Stomach smooth muscle (tissue), 2 donors: ENCODE measurements around the gene HLA-DRB1.
"Not testable (repeated sequence)": the region's sequence is repeated elsewhere in the genome, so short reads cannot be mapped to it uniquely, and the experiment has no call there.

ENCODE experiments used
- H3K27ac ChIP-seq: one replicate; pipeline ENCODE4 v1.7.0; 2013; ENCODE audit warnings: mild to moderate bottlenecking, low read length, inconsistent platforms
- H3K27me3 ChIP-seq, 2 donors: one replicate each; pipeline ENCODE4 v1.7.0; 2013; ENCODE audit warnings: low read length in 2 of 2; ENCODE audit not compliant: insufficient read depth in 2 of 2, control insufficient read depth in 1 of 2
- H3K36me3 ChIP-seq, 2 donors: one replicate each; pipeline ENCODE4 v1.7.0; 2013; ENCODE audit warnings: low read length in 2 of 2; ENCODE audit not compliant: control insufficient read depth in 2 of 2, insufficient read depth in 2 of 2
- H3K4me1 ChIP-seq: one replicate; pipeline ENCODE4 v1.7.0; 2013; ENCODE audit warnings: low read length; ENCODE audit not compliant: control insufficient read depth, insufficient read depth
- H3K4me3 ChIP-seq, 2 donors: one replicate each; pipeline ENCODE4 v1.7.0; 2013; ENCODE audit warnings: low read length in 2 of 2
- H3K9ac ChIP-seq, 2 donors: one replicate each; pipeline ENCODE4 v1.7.0; 2013; ENCODE audit warnings: low read length in 2 of 2, mild to moderate bottlenecking in 1 of 2
- H3K9me3 ChIP-seq, 2 donors: one replicate each; pipeline ENCODE4 v1.7.0; 2013; ENCODE audit warnings: low read length in 2 of 2; ENCODE audit not compliant: control insufficient read depth in 2 of 2
- donor health status: healthy.
- donor health status: Pancreatic carcinoma.

The HLA-DRB1 gene

DNA sequence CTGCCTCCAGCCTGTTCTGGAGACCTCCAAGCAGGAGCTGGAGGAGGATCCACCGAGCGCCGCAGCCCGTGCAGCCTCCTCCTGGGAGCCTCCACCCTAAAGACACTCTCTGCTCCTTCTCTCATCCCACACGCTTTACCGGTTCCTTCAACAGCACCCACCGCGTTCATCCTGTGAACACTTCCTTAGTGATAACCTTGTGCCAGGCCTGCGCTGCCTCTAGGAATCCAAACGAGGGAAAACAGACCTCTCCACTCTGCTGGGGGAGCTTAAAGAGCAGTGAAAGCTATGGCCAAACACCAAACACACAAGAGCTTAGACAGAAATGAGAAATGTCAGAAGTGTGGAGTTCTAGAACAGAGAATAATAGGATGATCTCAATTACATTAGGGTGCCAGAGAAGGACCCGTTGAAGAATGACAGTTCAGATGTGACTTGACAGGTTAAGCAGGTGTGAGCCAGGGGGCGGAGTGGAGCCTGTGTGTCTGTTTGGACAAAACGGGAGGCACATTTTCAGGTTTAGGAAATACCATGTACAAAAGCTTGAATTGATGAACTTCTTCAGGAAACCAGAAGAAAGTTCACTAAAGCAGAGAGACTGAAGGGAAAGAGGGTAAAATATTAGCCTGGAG is 31.1 kb downstream of the HLA-DRB1 start:
- no peak overlapping the region for H3K9ac ChIP-seq
- H3K4me1 ChIP-seq: no peaks in the 10 kb centered on the region
- no peaks in the 10 kb centered on the region for H3K36me3 ChIP-seq
- no peak overlapping the region for H3K4me3 ChIP-seq
- no peak overlapping the region for H3K27ac ChIP-seq
- peaks cover 0 to 4% of the 10 kb centered on the region in 2 donors for H3K27me3 ChIP-seq
- no peaks in the 10 kb centered on the region for H3K9me3 ChIP-seq

DNA sequence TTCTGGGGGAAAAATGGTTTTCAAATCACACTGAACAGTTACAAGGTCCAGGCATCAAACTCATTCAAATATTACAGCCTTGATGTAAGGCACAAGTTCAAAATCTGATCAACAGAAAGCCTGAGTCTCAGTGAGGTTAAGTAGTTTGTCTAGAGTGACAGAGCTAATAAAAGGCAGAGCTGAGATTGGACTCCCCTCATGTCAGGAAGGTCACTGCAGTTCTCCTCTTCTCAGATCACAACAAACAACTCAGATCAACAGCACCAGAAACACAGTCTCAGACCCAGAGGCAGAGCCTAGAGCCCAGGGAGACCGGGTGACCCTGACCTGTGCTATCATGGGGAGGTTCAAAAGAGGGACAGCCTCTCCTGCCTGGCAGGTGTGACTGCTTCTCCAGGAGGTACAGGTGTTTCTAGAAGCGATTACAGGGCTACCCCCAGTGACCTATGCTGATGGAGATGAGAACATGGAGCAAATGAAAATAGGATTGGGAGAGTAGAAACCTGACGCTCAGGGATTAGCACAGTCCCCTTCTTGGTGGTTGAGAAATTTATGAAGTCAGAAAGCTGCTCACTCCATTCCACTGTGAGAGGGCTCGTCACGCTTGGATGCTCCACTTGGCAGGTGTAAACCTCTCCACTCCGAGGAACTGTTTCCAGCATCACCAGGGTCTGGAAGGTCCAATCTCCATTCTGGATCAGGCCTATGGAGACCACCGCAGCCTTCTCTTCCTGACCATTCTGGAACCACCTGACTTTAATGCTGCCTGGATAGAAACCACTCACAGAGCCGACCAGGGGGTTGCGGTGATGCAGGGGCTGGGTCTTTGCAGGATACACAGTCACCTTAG is 35.3 kb downstream of the HLA-DRB1 start:
- H3K27me3 ChIP-seq: peaks cover 0 to 4% of the 10 kb centered on the region in 2 donors
- H3K27ac ChIP-seq: no peak overlapping the region
- H3K4me1 ChIP-seq: no peaks in the 10 kb centered on the region
- H3K9ac ChIP-seq: no peak overlapping the region
- H3K36me3 ChIP-seq: no peaks in the 10 kb centered on the region
- no peaks in the 10 kb centered on the region for H3K9me3 ChIP-seq
- H3K4me3 ChIP-seq: no peak overlapping the region

DNA sequence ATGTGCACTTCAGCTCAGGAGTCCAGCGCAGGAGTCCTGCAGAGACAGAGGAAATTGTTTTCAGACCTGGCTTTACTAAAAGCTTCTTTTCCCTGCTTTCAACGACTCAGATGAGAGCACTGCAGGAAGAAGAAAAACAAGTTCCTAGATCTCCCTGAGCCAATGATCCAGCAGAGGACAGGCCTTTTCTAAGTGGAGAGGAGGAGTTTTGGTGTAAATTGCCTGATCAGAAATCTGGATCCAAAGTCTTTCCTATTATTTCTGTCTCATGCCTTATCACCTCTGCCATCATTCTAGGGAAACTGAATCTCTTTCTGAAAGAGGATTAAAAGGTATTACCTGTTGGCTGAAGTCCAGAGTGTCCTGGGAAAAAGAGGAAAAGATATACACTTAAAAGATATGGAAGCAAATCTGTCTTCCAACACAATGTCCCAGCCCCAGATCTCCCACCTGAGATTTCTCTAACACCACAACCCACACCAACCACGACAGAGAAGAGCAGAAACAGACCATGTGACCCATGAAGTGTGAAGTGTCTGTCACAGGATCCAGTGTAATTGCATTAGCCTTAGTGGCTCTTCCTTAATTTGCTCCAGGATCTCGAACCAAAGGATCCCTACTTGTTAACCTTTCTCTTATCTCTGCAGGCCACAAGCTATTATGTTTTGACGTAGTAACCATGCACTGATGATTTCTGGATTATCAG is 36.5 kb downstream of the HLA-DRB1 start:
- no peaks in the 10 kb centered on the region for H3K9me3 ChIP-seq
- no peak overlapping the region for H3K4me3 ChIP-seq
- no peak overlapping the region for H3K9ac ChIP-seq
- H3K27me3 ChIP-seq: peaks cover 0 to 4% of the 10 kb centered on the region in 2 donors
- no peaks in the 10 kb centered on the region for H3K36me3 ChIP-seq
- no peak overlapping the region for H3K27ac ChIP-seq
- H3K4me1 ChIP-seq: no peaks in the 10 kb centered on the region

DNA sequence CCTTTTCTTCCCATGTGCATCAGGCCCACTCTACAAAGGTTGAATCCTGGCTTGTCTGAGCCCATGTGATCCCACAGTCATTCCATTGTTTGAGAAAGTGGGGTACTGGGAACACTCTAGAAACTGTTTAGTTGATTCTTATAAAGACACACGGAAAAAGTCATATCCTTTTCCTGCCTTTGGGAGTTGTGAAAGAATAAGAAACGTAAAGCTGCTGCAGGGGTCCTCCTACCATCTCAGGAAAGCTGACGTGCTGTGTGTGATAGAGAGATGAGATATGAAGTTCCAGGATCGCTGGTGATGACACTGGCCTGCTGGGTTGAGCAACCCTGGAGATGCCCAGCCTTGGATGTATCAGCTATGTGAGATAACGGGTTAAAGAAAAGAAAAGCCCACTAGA is 38.2 kb downstream of the HLA-DRB1 start:
- Histone ChIP-seq H3K36me3 (no peaks in the 10 kb centered on the region), H3K27ac (no peak overlapping the region), H3K4me1 (no peaks in the 10 kb centered on the region), H3K9me3 (no peaks in the 10 kb centered on the region), H3K27me3 (peaks cover 0 to 4% of the 10 kb centered on the region in 2 donors), H3K4me3 (no peak overlapping the region), H3K9ac (no peak overlapping the region)

DNA sequence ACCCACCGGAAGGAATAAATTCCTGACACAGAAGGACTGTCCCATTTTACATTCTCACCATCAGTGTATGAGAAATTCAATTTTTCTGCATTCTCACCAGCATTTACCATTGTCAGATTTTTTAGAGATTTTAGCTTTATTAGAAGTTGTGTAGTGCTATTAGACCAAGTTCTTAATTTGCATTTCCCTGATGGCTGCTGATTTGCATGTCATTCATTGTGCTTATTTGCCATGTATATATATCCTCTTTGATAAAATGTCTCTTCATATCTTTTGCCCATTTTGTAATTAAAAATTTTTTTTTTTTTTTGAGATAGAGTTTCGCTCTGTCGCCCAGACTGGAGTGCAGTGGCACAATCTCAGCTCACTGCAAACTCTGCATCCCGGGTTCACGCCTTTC is 49.8 kb downstream of the HLA-DRB1 start:
- no peak overlapping the region for H3K4me3 ChIP-seq
- H3K27me3 ChIP-seq: no peaks in the 10 kb centered on the region
- no peaks in the 10 kb centered on the region for H3K4me1 ChIP-seq

DNA sequence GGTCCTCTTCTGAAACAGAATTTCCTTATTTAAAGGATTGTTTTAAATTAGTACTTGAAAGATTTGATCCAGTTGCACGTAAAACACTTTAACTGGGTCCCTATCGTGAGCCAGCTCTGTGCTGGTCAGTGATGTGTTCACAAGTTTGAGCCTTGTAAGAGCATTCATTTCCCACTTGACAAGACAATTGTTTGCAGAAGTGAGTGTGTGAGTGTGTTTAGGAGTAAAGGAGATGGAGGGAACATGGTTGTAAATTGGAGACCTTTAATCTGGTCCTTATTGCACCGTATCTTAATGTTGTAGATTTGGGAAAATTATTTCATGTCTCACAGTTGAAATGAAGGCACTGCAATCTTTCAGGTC is 59.2 kb downstream of the HLA-DRB1 start:
- not testable (repeated sequence) for H3K36me3 ChIP-seq, H3K4me1 ChIP-seq, H3K27me3 ChIP-seq, H3K27ac ChIP-seq, H3K9me3 ChIP-seq, H3K9ac ChIP-seq, H3K4me3 ChIP-seq

More for the DNA sequence above, 49.8 kb downstream of the HLA-DRB1 start:
- Histone ChIP-seq H3K9me3 (no peaks in the 10 kb centered on the region), H3K36me3 (no peaks in the 10 kb centered on the region), H3K27ac (no peak overlapping the region), H3K9ac (no peak overlapping the region)

DNA sequence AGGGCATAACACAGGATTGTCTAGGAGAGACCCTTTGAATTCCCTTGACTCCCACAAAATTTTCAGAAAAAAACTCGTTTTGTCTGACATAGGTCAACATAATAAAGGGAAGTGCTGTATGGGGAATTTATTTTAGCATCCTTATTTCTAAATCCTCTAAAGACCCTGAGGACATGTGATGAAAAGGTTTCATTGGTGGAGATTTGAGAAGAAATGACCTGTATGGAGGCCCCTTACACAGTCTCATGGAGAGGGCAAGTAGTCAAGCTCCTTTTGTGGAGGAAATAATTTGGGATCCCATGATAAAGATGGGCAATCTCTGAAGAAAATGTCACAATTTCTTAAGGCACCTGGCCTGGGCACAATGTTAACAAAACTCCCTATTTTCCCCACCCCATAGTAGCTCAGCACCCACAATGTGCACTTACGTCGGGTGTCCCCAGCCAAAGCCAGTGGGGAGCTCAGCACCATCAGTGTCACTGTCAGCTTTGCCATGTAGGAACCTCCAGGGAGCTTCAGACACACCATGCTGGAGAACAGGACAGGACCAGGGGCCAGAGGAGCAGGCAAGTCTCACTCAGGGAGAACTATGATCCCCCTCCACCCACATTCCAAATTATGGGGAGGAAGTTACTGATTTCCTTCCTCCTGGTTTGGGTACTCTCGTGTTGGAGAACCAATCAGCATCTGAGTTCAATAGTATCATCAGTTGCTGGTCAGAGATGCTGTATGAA is 59.8 kb downstream of the HLA-DRB1 start, which contains the start of gene HLA-DRB5:
Gene HLA-DRB5 (minus strand): TSS at position 591 of the 734 bp plus-strand sequence. CDS start 63 bp downstream, at position 528.
- no peaks in the 10 kb centered on the region for H3K4me1 ChIP-seq
- H3K36me3 ChIP-seq: no peaks in the 10 kb centered on the region
- H3K27me3 ChIP-seq: no peaks in the 10 kb centered on the region
- H3K9me3 ChIP-seq: no peaks in the 10 kb centered on the region
- H3K9ac ChIP-seq: no peak within 1 kb of the TSS
- H3K27ac ChIP-seq: no peak within 1 kb of the TSS
- peak within 1 kb of the TSS in 1 of 2 donors; percentile 35 for H3K4me3 ChIP-seq
